CD4-positive, alpha-beta T cell treated with Interleukin-1 beta for 1 hour (primary cell): ENCODE measurements around the gene EPG5.
"Not testable (repeated sequence)": the region's sequence is repeated elsewhere in the genome, so short reads cannot be mapped to it uniquely, and the experiment has no call there.

Source experiments
- DNase-seq, 2 donors: peaks; one replicate each; pipeline ENCODE4 v3.0.0-alpha.2; 2020 to 2022

Gene EPG5

GRCh38 chr18:45836242-45837205, 130.6 kb downstream of the EPG5 start:
- DNase-seq = no peak

GRCh38 chr18:45835057-45835636, 132.0 kb downstream of the EPG5 start:
- no peak for DNase-seq

GRCh38 chr18:45834306-45834705, 132.8 kb downstream of the EPG5 start:
- no peak for DNase-seq

- DNase-seq = no peak
Measured at GRCh38 chr18:45833846-45834245, 133.3 kb downstream of the EPG5 start.

GRCh38 chr18:45830917-45831316, 136.2 kb downstream of the EPG5 start:
- no peak for DNase-seq

GRCh38 chr18:45829855-45830254, 137.3 kb downstream of the EPG5 start:
- no peak for DNase-seq

GRCh38 chr18:45828917-45829811, 138.0 kb downstream of the EPG5 start:
- DNase-seq = peak in 1 of 2 donors; percentile 23

- DNase-seq = not testable (repeated sequence)
Measured at GRCh38 chr18:45826716-45827115, 140.4 kb downstream of the EPG5 start.

GRCh38 chr18:45826084-45826483, 141.0 kb downstream of the EPG5 start:
- no peak for DNase-seq

GRCh38 chr18:45825258-45826044, 141.7 kb downstream of the EPG5 start, which contains the start of gene SIGLEC15:
Gene SIGLEC15 (plus strand): TSS chr18:45825675. CDS start chr18:45825729, 54 bp downstream.
- no peak for DNase-seq

- no peak for DNase-seq
Measured at GRCh38 chr18:45821711-45822110, 145.4 kb downstream of the EPG5 start.

GRCh38 chr18:45821026-45821425, 146.1 kb downstream of the EPG5 start:
- no peak for DNase-seq

GRCh38 chr18:45820106-45820745, 146.9 kb downstream of the EPG5 start:
- DNase-seq = no peak

GRCh38 chr18:45818765-45819164, 148.4 kb downstream of the EPG5 start:
- not testable (repeated sequence) for DNase-seq

- DNase-seq = no peak
Measured at GRCh38 chr18:45817543-45817942, 149.6 kb downstream of the EPG5 start.

- not testable (repeated sequence) for DNase-seq
Measured at GRCh38 chr18:45814733-45815132, 152.4 kb downstream of the EPG5 start.

- peak in 1 of 2 donors; percentile 34 for DNase-seq
Measured at GRCh38 chr18:45807144-45807543, 160.0 kb downstream of the EPG5 start.

- no peak for DNase-seq
Measured at GRCh38 chr18:45806226-45806625, 160.9 kb downstream of the EPG5 start.

GRCh38 chr18:45805551-45805950, 161.6 kb downstream of the EPG5 start:
- no peak for DNase-seq

GRCh38 chr18:45802814-45803492, 164.2 kb downstream of the EPG5 start:
- no peak for DNase-seq

- no peak for DNase-seq
Measured at GRCh38 chr18:45801416-45802004, 165.6 kb downstream of the EPG5 start.
